ENCODE data around the gene ARHGAP45. TPM values are rescaled to one million over a fixed set of nuclear protein-coding genes. Genes with fewer than 3 reads are reported as not detected.

The ARHGAP45 gene
- total and polyA plus RNA-seq, 9 of the 15 experiments (the other 6 are each of a cell fraction or from before 2014, with no cell fraction given) = 0.08 to 22.1 (median 4.2) TPM

DNA sequence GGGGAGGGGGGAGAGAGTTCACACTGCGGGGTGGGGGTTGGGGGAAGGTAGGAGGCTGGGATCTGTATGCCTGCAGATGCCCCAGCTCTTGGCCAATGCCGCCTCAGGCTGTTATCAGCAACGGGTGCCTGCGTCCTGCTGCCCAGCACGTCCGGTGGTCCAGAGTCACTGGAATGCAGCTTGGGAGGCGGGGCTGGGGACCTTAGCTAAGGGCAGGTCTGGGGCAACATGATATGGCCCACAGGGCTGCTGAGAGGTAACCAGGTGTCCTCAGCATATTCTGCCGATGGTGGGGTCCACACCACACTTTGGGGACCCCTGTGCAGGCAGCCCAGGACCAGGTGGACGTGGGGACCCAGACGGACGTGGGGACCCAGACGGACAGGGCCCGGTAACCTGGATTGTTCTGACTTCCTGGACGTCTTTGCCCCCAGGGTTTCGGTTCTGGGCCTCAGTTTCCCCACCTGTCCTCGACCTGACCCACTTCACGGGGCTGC is 668 bp upstream of the ARHGAP45 start:
- no peak for FAIRE-seq
- no peak overlapping the region for H3K27ac ChIP-seq (ENCODE audit: extremely low read depth, low read depth, low read length)
- peak in 1 of 4 experiments; percentile 54 for DNase-seq (ENCODE audit: extremely low read depth in 1 of 4, low spot score in 3 of 4)
- ChIA-PET CTCF (ENCODE audit: low intra/inter-chr PET ratio) (no interaction called here), POLR2A (interaction anchor here (0.6 to 1.9 kb wide), 5 partner anchors 9 to 755 kb away, joined by 3 to 6 read pairs (median 5); partner anchors contain the start of gene RNU6-2)
- TF ChIP-seq CTCFL (IDR thresholded peaks at IDR 0.05; ENCODE audit: borderline replicate concordance, insufficient read depth, low read depth, low read length, poor library complexity, severe bottlenecking) = no peak
- no peak for TF ChIP-seq CEBPG (CRISPR knock-in tag; IDR thresholded peaks at IDR 0.05)
- TF ChIP-seq CEBPG (tag; conservative IDR thresholded peaks at IDR 0.05 in 1 of 2, IDR thresholded peaks at IDR 0.05 in 1 of 2) = no peak
- TF ChIP-seq ZNF76 (CRISPR knock-in tag; IDR thresholded peaks at IDR 0.05; ENCODE audit: borderline replicate concordance) = no peak
- TF ChIP-seq CHD1 (IDR thresholded peaks at IDR 0.05; ENCODE audit: low read length) = peak; percentile 6
- no peak for TF ChIP-seq MBD2 (IDR thresholded peaks at IDR 0.05; ENCODE audit: borderline replicate concordance, low read depth)
- no peak for TF ChIP-seq ZNF445 (CRISPR knock-in tag; IDR thresholded peaks at IDR 0.05; ENCODE audit: low read depth)
- no peak for TF ChIP-seq TAF1 (IDR thresholded peaks at IDR 0.05; ENCODE audit: control insufficient read depth, extremely low read depth, insufficient read depth, low read length, severe bottlenecking)
- TF ChIP-seq BCOR (IDR thresholded peaks at IDR 0.05) = peak; percentile 24; the same call in 1 of the 2 replicates
- peak; percentile 57; the same call in 1 of the 2 replicates for TF ChIP-seq ZBTB7A (IDR thresholded peaks at IDR 0.05; ENCODE audit: borderline replicate concordance, control insufficient read depth, low read depth, low read length)
- peak; percentile 24 for TF ChIP-seq PCBP1 (IDR thresholded peaks at IDR 0.05; ENCODE audit: low read depth, low read length, poor library complexity, severe bottlenecking)
- peak; percentile 42 for TF ChIP-seq CBFA2T3 (IDR thresholded peaks at IDR 0.05)
- TF ChIP-seq ZNF511 (CRISPR knock-in tag; IDR thresholded peaks at IDR 0.05) = no peak
- TF ChIP-seq IRF2 (CRISPR knock-in tag; IDR thresholded peaks at IDR 0.05) = 0 out of 2 replicates have a peak, but pooled peaks have one; percentile 40
- TF ChIP-seq FOXM1 (IDR thresholded peaks at IDR 0.05; ENCODE audit: low read depth) = no peak
- TF ChIP-seq FOXM1 (CRISPR knock-in tag; IDR thresholded peaks at IDR 0.05; ENCODE audit: low read depth) = 0 out of 2 replicates have a peak, but pooled peaks have one; percentile 37
- TF ChIP-seq ZNF282 (CRISPR knock-in tag; IDR thresholded peaks at IDR 0.05) = 0 out of 2 replicates have a peak, but pooled peaks have one; percentile 65
- TF ChIP-seq, protein P1, sequence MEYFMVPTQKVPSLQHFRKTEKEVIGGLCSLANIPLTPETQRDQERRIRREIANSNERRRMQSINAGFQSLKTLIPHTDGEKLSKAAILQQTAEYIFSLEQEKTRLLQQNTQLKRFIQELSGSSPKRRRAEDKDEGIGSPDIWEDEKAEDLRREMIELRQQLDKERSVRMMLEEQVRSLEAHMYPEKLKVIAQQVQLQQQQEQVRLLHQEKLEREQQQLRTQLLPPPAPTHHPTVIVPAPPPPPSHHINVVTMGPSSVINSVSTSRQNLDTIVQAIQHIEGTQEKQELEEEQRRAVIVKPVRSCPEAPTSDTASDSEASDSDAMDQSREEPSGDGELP (CRISPR knock-in tag; IDR thresholded peaks at IDR 0.05; ENCODE audit: borderline replicate concordance) = no peak
- peak overlapping the region in 1 of 2 experiments; percentile 90; a peak in 3 of 4 replicates for H3K9ac ChIP-seq (ENCODE audit: insufficient read depth in 1 of 2, low read depth in 2 of 2, low read length in 2 of 2)
- 30% methylated on average over 12 of the region's 17 CpGs for WGBS (ENCODE audit: insufficient coverage, low coverage, missing lambda C conversion rate)
- peaks cover 9 to 88% of the 10 kb centered on the region in 2 experiments for H3K4me1 ChIP-seq (replicated peaks in 1 of 2; ENCODE audit: control insufficient read depth in 2 of 2, insufficient read depth in 2 of 2, low read length in 2 of 2)
- no peaks in the 10 kb centered on the region for H3K9me3 ChIP-seq (replicated peaks; ENCODE audit: control insufficient read depth, insufficient read depth, low read depth, low read length)
- peak overlapping the region; percentile 40; the same call in 1 of the 2 replicates for H3K4me3 ChIP-seq
- H3K4me2 ChIP-seq (ENCODE audit: insufficient read depth, low read length) = peak overlapping the region; percentile 72
- ATAC-seq = no peak
- H4K20me1 ChIP-seq (replicated peaks; ENCODE audit: control insufficient read depth, insufficient read depth, low read length) = no peaks in the 10 kb centered on the region
- no TSS peak for BruUV-seq (replicated peaks)
- no peak overlapping the region for H2AFZ ChIP-seq (ENCODE audit: low read depth, low read length)
- no peaks in the 10 kb centered on the region for H3K27me3 ChIP-seq (ENCODE audit: control insufficient read depth in 2 of 2, insufficient read depth in 2 of 2, low read length in 2 of 2)
- in situ Hi-C loops (cut with MboI) (no loop called here), intact Hi-C loops (cut with micrococcal nuclease) (no loop called here)
- H3K36me3 ChIP-seq (ENCODE audit: control insufficient read depth, insufficient read depth, low read length) = peaks cover 14% of the 10 kb centered on the region; the same call in 2 of the 3 replicates
- H3K9me1 ChIP-seq (ENCODE audit: control insufficient read depth, insufficient read depth, low read length) = no peaks in the 10 kb centered on the region
- H3K79me2 ChIP-seq (ENCODE audit: control insufficient read depth, insufficient read depth, low read length) = no peaks in the 10 kb centered on the region
